ENCODE measurements around the gene MTA3. TPM values are rescaled to one million over a fixed set of nuclear protein-coding genes. Genes with fewer than 3 reads are reported as not detected.

Gene MTA3
- total and polyA plus RNA-seq, 2 donors (not counting 1 experiment from before 2014, with no cell fraction given), result 31.0 to 47.7 TPM

DNA sequence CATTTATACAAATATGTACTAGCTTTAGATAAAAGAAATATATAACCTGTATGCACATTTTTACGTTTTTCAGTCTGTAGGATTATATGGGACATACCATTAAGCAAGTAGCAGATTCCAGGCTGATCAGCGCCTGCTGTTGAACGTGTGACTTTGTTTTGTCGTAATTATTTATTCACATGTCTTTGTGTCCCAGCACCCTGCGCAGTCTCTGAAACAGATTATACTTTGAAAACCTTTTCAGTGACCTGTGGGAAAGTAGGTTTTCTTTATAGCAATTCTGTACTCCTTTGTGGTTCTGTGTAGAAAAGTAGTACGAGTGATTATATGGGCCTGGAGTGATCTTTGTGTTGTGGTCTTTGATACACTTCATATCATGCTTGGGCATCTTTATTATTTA lies 68.5 kb downstream of the MTA3 start:
- Histone ChIP-seq H3K9ac (ENCODE audit: insufficient read depth, low read length) (no peak overlapping the region), H2AFZ (ENCODE audit: low read length) (no peak overlapping the region), H3K27ac (ENCODE audit: insufficient read depth, low read length) (no peak overlapping the region), H3K79me2 (ENCODE audit: control insufficient read depth, insufficient read depth, low read length) (no peaks in the 10 kb centered on the region), H3K4me1 (ENCODE audit: control insufficient read depth, extremely low read depth, insufficient read depth, low read length) (no peaks in the 10 kb centered on the region), H4K20me1 (ENCODE audit: control insufficient read depth, extremely low read depth, insufficient read depth, low read length) (no peaks in the 10 kb centered on the region), H3K36me3 (ENCODE audit: control insufficient read depth, insufficient read depth, low read length) (no peaks in the 10 kb centered on the region), H3K4me3 (replicated peaks in 1 of 4; ENCODE audit: control extremely low read depth in 1 of 4, insufficient read depth in 1 of 4, low read depth in 3 of 4, low read length in 4 of 4) (no peak overlapping the region), H3K4me2 (ENCODE audit: extremely low read depth, insufficient read depth, low read length) (no peak overlapping the region), H3K27me3 (ENCODE audit: control insufficient read depth, insufficient read depth, low read length) (no peaks in the 10 kb centered on the region), H3K9me3 (ENCODE audit: control insufficient read depth, insufficient read depth, low read depth, low read length) (no peaks in the 10 kb centered on the region)
- TF ChIP-seq, protein P1, sequence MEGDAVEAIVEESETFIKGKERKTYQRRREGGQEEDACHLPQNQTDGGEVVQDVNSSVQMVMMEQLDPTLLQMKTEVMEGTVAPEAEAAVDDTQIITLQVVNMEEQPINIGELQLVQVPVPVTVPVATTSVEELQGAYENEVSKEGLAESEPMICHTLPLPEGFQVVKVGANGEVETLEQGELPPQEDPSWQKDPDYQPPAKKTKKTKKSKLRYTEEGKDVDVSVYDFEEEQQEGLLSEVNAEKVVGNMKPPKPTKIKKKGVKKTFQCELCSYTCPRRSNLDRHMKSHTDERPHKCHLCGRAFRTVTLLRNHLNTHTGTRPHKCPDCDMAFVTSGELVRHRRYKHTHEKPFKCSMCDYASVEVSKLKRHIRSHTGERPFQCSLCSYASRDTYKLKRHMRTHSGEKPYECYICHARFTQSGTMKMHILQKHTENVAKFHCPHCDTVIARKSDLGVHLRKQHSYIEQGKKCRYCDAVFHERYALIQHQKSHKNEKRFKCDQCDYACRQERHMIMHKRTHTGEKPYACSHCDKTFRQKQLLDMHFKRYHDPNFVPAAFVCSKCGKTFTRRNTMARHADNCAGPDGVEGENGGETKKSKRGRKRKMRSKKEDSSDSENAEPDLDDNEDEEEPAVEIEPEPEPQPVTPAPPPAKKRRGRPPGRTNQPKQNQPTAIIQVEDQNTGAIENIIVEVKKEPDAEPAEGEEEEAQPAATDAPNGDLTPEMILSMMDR (conservative IDR thresholded peaks at IDR 0.05 in 1 of 2, IDR thresholded peaks at IDR 0.05 in 1 of 2; ENCODE audit: low read depth in 1 of 2, low read length in 2 of 2), result no peak
- no peak for TF ChIP-seq EZH2 (IDR thresholded peaks at IDR 0.05; ENCODE audit: low read length, missing control alignments)
- DNase-seq (ENCODE audit: low read depth in 2 of 2), result no peak

DNA sequence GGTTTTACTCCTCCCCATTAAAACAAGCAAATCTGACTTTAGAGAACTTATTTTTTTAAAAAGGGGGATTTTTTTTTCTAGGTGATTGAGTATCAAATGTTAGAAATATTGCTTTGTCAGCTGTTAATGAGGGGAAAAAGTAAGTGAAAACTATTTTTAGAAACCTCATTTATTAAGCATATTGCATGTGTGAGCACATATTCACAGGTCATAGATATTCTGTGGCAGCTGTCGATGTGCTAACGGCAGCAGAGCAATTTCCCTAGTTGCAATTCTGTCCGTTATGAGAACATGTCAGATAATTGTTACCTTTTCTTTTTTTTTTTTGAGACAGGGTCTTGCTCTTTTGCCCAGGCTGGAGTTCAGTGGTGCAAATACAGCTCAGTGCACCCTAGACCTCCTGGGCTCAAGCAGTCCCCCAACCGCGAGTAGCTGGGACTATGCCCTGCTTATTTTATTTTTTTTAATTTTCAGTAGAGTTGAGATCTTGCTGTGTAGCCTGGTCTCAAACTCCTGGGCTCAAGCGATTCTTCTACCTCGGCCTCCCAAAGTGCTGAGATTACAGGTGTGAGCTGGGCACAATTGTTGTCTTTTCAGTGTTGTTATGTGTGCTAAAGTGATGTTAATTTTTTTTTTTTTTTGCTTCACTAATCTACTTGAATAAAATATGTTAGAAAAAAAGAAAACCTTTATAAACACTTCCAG lies 69.8 kb downstream of the MTA3 start:
- TF ChIP-seq EZH2 (IDR thresholded peaks at IDR 0.05; ENCODE audit: low read length, missing control alignments), result no peak
- TF ChIP-seq, protein P1 (conservative IDR thresholded peaks at IDR 0.05 in 1 of 2, IDR thresholded peaks at IDR 0.05 in 1 of 2; ENCODE audit: low read depth in 1 of 2, low read length in 2 of 2), result no peak
- Histone ChIP-seq H3K4me1 (ENCODE audit: control insufficient read depth, extremely low read depth, insufficient read depth, low read length) (no peaks in the 10 kb centered on the region), H3K9ac (ENCODE audit: insufficient read depth, low read length) (no peak overlapping the region), H3K27ac (ENCODE audit: insufficient read depth, low read length) (no peak overlapping the region), H3K79me2 (ENCODE audit: control insufficient read depth, insufficient read depth, low read length) (no peaks in the 10 kb centered on the region), H3K36me3 (ENCODE audit: control insufficient read depth, insufficient read depth, low read length) (no peaks in the 10 kb centered on the region), H3K9me3 (ENCODE audit: control insufficient read depth, insufficient read depth, low read depth, low read length) (no peaks in the 10 kb centered on the region), H3K4me3 (replicated peaks in 1 of 4; ENCODE audit: control extremely low read depth in 1 of 4, insufficient read depth in 1 of 4, low read depth in 3 of 4, low read length in 4 of 4) (no peak overlapping the region), H2AFZ (ENCODE audit: low read length) (no peak overlapping the region), H3K4me2 (ENCODE audit: extremely low read depth, insufficient read depth, low read length) (no peak overlapping the region), H4K20me1 (ENCODE audit: control insufficient read depth, extremely low read depth, insufficient read depth, low read length) (no peaks in the 10 kb centered on the region), H3K27me3 (ENCODE audit: control insufficient read depth, insufficient read depth, low read length) (no peaks in the 10 kb centered on the region)
- DNase-seq (ENCODE audit: low read depth in 2 of 2), result no peak

DNA sequence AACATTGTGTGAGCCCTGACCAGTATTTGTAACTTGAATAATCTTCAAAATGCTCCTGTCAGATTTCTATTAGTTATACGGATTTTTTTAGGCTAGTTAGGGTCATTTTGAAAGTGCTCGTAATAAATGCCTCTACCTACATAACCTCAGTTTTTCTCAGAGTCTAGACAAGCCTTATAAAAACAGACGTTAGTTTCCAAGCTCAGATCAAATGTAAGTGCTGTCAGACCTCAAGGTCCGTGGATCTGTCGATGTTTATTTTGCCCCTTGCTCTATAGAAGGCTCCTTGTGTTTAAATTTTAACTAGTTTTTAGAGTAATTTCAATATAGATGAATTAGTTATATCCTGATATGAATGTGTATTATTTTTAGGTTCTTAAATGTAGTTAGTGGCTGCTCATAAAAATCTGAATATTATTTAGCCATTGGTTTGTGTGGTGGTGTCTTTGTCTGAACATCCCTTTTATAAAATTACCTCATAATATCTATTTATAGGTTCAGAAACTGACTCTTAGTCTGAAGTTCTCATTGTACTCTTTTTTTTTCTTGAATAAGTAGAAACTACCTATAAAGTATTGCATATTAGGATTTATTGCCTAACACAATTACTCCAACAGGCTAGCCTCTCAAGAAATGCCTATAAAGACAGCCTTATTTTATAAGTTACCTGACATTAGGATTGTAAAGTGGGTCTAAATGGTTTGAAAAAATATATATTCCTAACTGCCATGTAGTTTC lies 71.1 kb downstream of the MTA3 start:
- no peak for DNase-seq (ENCODE audit: low read depth in 2 of 2)
- Histone ChIP-seq H4K20me1 (ENCODE audit: control insufficient read depth, extremely low read depth, insufficient read depth, low read length) (no peaks in the 10 kb centered on the region), H3K4me3 (replicated peaks in 1 of 4; ENCODE audit: control extremely low read depth in 1 of 4, insufficient read depth in 1 of 4, low read depth in 3 of 4, low read length in 4 of 4) (no peak overlapping the region), H3K4me2 (ENCODE audit: extremely low read depth, insufficient read depth, low read length) (no peak overlapping the region), H2AFZ (ENCODE audit: low read length) (no peak overlapping the region), H3K9me3 (ENCODE audit: control insufficient read depth, insufficient read depth, low read depth, low read length) (no peaks in the 10 kb centered on the region), H3K36me3 (ENCODE audit: control insufficient read depth, insufficient read depth, low read length) (no peaks in the 10 kb centered on the region), H3K4me1 (ENCODE audit: control insufficient read depth, extremely low read depth, insufficient read depth, low read length) (no peaks in the 10 kb centered on the region), H3K79me2 (ENCODE audit: control insufficient read depth, insufficient read depth, low read length) (no peaks in the 10 kb centered on the region), H3K27ac (ENCODE audit: insufficient read depth, low read length) (no peak overlapping the region), H3K27me3 (ENCODE audit: control insufficient read depth, insufficient read depth, low read length) (no peaks in the 10 kb centered on the region), H3K9ac (ENCODE audit: insufficient read depth, low read length) (no peak overlapping the region)
- TF ChIP-seq EZH2 (IDR thresholded peaks at IDR 0.05; ENCODE audit: low read length, missing control alignments), result no peak
- TF ChIP-seq, protein P1 (conservative IDR thresholded peaks at IDR 0.05 in 1 of 2, IDR thresholded peaks at IDR 0.05 in 1 of 2; ENCODE audit: low read depth in 1 of 2, low read length in 2 of 2), result no peak

All from fibroblast of lung (primary cell).